NB4 (cell line): ENCODE results near the gene CA12.

Source experiments
- DNase-seq: peaks from one replicate; pipeline ENCODE4 v3.0.0; 2010; ENCODE audit warnings: low read depth
- H3K4me3 ChIP-seq: one replicate; pipeline ENCODE4 v1.5.1; 2011; ENCODE audit warnings: mild to moderate bottlenecking, low read depth, low read length, moderate library complexity
- MYC ChIP-seq: IDR thresholded peaks from 2 replicates; pipeline ENCODE4 v1.6.1; 2011; ENCODE audit warnings: low read depth, low read length
- POLR2A ChIP-seq: IDR thresholded peaks from 2 replicates; pipeline ENCODE4 v1.6.1; 2011; ENCODE audit warnings: mild to moderate bottlenecking; ENCODE audit not compliant: insufficient read length; ENCODE audit errors: extremely low read depth
- TF ChIP-seq, protein P1 (sequence below): IDR thresholded peaks from 2 replicates; pipeline ENCODE4 v1.6.1; 2011; ENCODE audit warnings: low read depth, low read length
- TF ChIP-seq, protein P2 (sequence below): IDR thresholded peaks from one replicate; pipeline ENCODE4 v1.5.1; 2012; ENCODE audit warnings: low read depth, low read length

CA12 gene

DNA sequence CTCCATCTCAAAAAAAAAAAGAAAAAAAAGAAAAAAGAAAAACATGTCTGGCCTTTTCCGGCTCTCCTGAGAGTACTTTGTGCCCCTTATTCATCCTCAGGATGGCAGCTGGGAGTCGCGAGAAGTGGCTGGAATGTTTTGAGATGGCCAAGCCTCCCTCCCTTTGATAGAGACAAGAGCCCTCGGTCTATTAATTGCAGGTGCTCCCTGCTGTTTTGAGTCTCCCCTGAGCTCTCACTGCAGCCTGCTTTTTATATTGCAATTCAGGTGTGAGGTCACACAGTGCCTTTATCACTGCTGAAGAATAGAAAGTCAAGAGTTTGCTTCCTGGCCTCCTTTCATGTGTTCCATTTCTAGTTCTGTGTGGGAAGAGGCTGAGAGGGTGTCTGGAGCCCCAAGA lies 10.9 kb downstream of the CA12 start:
- H3K4me3 ChIP-seq = no peak overlapping the region
- TF ChIP-seq, protein P1, sequence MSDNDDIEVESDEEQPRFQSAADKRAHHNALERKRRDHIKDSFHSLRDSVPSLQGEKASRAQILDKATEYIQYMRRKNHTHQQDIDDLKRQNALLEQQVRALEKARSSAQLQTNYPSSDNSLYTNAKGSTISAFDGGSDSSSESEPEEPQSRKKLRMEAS = no peak
- no peak for TF ChIP-seq MYC
- TF ChIP-seq, protein P2, sequence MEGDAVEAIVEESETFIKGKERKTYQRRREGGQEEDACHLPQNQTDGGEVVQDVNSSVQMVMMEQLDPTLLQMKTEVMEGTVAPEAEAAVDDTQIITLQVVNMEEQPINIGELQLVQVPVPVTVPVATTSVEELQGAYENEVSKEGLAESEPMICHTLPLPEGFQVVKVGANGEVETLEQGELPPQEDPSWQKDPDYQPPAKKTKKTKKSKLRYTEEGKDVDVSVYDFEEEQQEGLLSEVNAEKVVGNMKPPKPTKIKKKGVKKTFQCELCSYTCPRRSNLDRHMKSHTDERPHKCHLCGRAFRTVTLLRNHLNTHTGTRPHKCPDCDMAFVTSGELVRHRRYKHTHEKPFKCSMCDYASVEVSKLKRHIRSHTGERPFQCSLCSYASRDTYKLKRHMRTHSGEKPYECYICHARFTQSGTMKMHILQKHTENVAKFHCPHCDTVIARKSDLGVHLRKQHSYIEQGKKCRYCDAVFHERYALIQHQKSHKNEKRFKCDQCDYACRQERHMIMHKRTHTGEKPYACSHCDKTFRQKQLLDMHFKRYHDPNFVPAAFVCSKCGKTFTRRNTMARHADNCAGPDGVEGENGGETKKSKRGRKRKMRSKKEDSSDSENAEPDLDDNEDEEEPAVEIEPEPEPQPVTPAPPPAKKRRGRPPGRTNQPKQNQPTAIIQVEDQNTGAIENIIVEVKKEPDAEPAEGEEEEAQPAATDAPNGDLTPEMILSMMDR = no peak
- TF ChIP-seq POLR2A = no peak
- DNase-seq = no peak

DNA sequence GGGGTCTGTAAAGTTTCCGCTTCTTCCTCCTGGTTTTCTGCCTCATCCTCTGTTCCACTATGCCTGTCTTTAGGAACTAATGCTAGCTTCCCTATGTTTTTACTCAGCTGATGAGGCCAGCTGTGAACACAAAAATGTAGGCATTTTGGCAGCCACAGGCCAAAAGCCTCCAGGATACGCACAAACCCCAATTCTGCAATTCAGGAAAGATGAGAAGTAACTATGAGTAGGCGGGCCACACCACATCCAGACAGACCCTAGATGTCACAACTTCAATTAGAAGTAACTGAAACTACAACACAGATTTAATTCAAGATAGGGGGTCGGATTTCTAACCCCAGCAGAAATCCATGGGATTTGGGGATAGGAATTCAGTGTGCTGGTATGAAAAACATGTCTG lies 11.9 kb downstream of the CA12 start:
- no peak for TF ChIP-seq POLR2A
- TF ChIP-seq MYC = no peak
- TF ChIP-seq, protein P2 = no peak
- TF ChIP-seq, protein P1 = no peak
- H3K4me3 ChIP-seq = no peak overlapping the region
- peak; percentile 19 for DNase-seq

DNA sequence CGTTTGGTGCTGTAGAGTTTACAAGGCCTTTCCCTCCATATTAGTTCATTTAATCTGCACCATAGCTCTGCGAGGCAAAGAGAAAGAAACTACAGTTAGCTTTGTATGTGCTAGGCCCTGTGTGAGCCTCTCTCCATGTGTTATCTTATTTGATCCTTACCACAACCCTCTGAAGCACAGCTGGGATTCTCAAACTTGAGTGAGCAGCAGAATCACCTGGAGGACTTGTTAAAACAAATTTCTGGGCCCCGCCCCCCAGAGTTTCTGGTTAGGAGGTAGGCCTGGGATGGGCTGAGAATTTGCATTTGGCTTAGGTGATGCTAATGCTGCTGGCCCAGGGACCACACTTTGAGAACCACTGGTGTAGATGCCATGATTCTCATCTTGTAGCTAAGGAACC lies 12.3 kb downstream of the CA12 start:
- no peak overlapping the region for H3K4me3 ChIP-seq
- TF ChIP-seq, protein P1 = no peak
- TF ChIP-seq, protein P2 = no peak
- no peak for TF ChIP-seq POLR2A
- TF ChIP-seq MYC = no peak
- DNase-seq = no peak

DNA sequence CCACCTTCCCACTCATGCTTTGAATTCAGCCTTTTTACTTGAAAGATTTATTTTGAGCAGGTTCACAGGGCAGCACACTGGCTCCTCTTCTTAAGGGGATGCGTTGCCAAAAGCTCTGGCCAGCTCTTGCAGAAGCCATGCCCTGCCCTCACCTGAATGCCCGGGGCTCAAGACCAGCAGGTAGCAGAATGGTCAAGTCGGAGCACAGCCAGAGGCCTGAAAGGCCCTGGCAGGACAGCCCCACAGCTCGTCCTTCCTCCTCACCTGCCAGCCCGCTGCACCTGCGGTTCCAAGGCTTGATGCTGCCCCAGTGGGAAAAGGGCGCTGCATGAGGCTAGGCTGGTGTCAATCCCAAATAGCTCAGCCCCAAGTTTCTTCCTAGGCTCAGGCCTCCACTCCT lies 13.1 kb downstream of the CA12 start:
- TF ChIP-seq, protein P2 = no peak
- TF ChIP-seq MYC = no peak
- TF ChIP-seq, protein P1 = no peak
- TF ChIP-seq POLR2A = no peak
- no peak for DNase-seq
- H3K4me3 ChIP-seq = no peak overlapping the region

DNA sequence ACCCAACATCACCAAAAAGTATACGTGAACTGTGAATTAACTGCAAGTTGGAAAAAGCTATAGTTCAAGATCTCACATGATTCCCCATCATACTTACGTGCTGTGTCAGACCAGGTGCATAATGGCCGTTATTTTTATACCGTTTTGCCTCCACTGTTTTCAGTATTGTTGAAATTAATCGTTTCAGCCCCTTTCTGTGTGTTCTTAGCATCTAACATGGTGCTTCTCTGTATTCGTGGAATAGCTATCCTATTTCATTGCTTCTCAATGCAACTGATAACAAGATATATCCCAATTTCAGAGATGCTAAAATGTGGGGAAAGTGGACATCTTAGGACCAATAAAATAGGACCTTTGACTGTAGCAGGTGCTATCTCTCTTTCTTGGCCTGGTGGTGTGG lies 13.7 kb downstream of the CA12 start:
- DNase-seq = no peak
- no peak overlapping the region for H3K4me3 ChIP-seq
- TF ChIP-seq, protein P1 = no peak
- TF ChIP-seq MYC (no peak), POLR2A (no peak)
- TF ChIP-seq, protein P2 = no peak

DNA sequence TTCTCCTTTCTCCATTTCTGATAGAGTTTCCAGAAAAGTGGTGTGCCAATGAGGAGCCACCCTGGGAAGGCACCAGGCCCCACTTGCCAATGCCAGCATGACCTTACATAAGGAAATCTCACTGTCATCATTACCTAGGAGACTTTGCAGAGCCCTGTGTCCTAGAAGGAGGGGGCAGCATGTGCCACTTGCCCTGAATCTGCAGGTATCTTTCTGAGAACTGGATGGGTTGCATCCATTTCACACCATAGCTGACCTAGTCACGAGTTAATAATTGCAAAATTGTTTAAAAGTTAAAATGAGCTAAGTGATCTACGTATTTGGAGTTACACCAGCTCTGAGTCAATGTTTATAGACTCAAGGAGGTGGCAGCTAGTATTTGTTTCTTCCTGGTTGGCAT lies 14.3 kb downstream of the CA12 start:
- no peak overlapping the region for H3K4me3 ChIP-seq
- TF ChIP-seq POLR2A (no peak), MYC (no peak)
- TF ChIP-seq, protein P2 = no peak
- TF ChIP-seq, protein P1 = no peak
- DNase-seq = no peak
